Activated T-cell treated with anti-CD3 and anti-CD28 coated beads, Interleukin-2, amount 50 U/mL, for 4 hours (primary cell): ENCODE results near the gene GDAP1L1. TPM values are rescaled to one million over a fixed set of nuclear protein-coding genes. Genes with fewer than 3 reads are reported as not detected.

ENCODE experiments used
- ATAC-seq, 2 donors: fragments of 200-7000 bp; cut with Tn5 transposase; one replicate each; pipeline ENCODE4 v1.10.0; 2021
- DNase-seq: peaks from one replicate; pipeline ENCODE4 v3.0.0-alpha.2; 2020
- H3K27me3 Mint-ChIP-seq: one replicate; pipeline ENCODE4 v1.8.0; 2021; ENCODE audit warnings: low read depth, mixed read lengths
- H3K36me3 Mint-ChIP-seq: one replicate; pipeline ENCODE4 v1.8.0; 2022; ENCODE audit warnings: mixed read lengths; ENCODE audit not compliant: insufficient read depth
- H3K4me1 Mint-ChIP-seq: one replicate; pipeline ENCODE4 v1.8.0; 2021; ENCODE audit warnings: low read depth, mixed read lengths
- H3K4me3 Mint-ChIP-seq: one replicate; pipeline ENCODE4 v1.8.0; 2021; ENCODE audit warnings: mild to moderate bottlenecking, moderate library complexity, mixed read lengths
- H3K9me3 Mint-ChIP-seq: one replicate; pipeline ENCODE4 v1.8.0; 2021; ENCODE audit warnings: mixed read lengths
- total RNA-seq, 3 donors: library from RNA; stranded (reverse); gene quantifications; one replicate each; pipeline ENCODE4 v1.2.1, GENCODE V29; 2021

GDAP1L1 gene
- not detected for total RNA-seq

DNA sequence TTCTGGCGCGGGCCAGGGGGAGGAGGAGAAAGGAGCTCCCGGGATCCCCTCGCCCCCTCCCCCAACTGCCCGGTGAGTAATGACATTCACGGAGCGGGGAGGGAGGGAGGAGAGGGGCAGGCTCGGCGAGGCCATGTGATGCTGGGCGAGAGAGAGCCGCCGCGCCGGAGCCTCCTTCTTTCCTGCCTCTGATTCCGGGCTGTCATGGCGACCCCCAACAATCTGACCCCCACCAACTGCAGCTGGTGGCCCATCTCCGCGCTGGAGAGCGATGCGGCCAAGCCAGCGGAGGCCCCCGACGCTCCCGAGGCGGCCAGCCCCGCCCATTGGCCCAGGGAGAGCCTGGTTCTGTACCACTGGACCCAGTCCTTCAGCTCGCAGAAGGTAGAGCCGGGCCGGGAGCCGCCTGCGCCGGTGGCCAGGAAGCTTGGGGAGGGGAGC is at the start of gene GDAP1L1:
Gene GDAP1L1 (plus strand): TSS at position 178 of the 441 bp plus-strand sequence. CDS start 27 bp downstream, at position 205.
- H3K36me3 Mint-ChIP-seq: peaks cover 7% of the 10 kb centered on the region
- peaks cover 7% of the 10 kb centered on the region for H3K4me1 Mint-ChIP-seq
- H3K27me3 Mint-ChIP-seq: peaks cover 29% of the 10 kb centered on the region
- peak in 1 of 2 donors; percentile 10 for ATAC-seq
- DNase-seq: no peak
- peaks cover 3% of the 10 kb centered on the region for H3K9me3 Mint-ChIP-seq
- no peak within 1 kb of the TSS for H3K4me3 Mint-ChIP-seq

DNA sequence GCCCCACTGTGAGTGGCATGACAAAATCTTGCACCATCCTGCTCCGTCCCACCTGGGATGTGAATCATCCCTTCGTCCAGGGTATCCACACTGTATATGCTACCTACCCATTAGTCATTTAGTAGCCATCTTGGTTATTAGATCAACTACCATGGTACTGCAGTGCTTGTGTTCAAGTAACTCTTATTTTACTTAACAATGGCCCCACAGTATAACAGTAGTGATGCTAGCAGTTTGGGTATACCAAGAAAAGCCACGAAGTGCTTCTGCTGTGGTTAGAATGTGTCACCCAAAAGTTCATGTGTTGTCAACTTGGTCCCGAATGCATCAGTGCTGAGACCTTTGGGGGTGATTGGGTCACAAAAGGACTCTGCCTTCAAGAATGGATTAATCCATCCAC is 48.2 kb upstream of the GDAP1L1 start:
- Mint-ChIP-seq H3K4me1 (peaks cover 33% of the 10 kb centered on the region), H3K9me3 (no peaks in the 10 kb centered on the region), H3K36me3 (peaks cover 45% of the 10 kb centered on the region), H3K4me3 (no peak overlapping the region), H3K27me3 (no peaks in the 10 kb centered on the region)
- ATAC-seq (peak; percentile 89 to 93), DNase-seq (no peak)

DNA sequence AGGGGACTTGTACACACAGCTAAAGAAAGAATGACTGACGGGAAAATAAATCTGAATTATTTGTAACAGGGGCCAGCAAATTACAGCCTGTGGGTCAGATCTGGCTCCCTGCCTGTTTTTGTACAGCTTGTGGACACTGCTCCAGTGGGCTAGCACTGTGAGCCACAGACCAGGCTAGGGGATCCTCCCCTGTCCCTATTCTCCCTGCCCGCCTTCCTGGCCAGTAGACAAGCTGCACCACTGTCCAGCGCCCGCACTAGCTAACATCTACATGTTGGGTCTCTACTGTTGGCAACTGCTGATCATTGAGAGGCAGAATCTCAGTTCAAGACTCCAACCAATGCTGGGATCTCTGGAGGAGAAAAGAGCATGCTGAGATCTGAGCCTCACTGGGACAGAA is 47.2 kb upstream of the GDAP1L1 start:
- Mint-ChIP-seq H3K9me3 (no peaks in the 10 kb centered on the region), H3K36me3 (peaks cover 45% of the 10 kb centered on the region), H3K4me1 (peaks cover 38% of the 10 kb centered on the region), H3K4me3 (no peak overlapping the region), H3K27me3 (no peaks in the 10 kb centered on the region)
- ATAC-seq (no peak), DNase-seq (no peak)

DNA sequence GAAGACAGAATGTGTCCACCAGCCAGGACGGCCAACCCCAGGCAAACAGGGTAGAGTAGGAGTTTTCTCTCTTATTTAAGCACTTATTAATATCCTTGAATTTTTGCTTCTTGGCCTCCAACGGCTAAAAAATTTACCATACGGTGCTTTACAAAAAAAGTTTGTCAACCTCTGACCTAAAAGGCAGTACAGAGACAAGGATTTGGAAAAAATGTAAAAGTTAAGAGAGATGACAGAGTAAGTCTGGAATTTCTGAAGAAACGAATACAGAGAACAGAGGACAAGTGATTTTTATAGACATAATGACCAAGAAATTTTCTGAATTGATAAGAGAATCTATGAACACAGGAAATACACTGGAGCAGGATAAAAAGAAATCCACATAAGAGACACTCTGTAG is 46.7 kb upstream of the GDAP1L1 start:
- H3K4me3 Mint-ChIP-seq: no peak overlapping the region
- H3K36me3 Mint-ChIP-seq: peaks cover 45% of the 10 kb centered on the region

DNA sequence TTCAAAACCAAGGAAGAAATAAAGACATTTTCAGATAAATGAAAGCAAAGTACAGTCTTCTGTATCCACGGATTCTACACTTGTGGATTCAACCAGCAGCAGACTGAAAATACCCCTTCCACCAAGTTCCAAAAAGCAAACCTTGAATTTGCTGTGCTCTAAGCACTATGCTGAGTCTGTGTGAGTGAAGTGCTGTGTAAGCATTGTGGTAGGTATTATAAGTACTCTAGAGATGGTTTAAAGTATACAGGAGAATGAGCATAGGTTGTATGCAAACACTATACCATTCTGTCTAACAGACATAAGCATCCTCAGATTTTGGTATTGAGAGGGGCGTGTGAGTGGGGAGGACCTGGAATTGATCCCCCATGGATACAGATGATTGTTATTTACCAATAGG is 46.1 kb upstream of the GDAP1L1 start:
- H3K4me3 Mint-ChIP-seq: no peak overlapping the region
- H3K9me3 Mint-ChIP-seq: no peaks in the 10 kb centered on the region
- H3K36me3 Mint-ChIP-seq: peaks cover 44% of the 10 kb centered on the region
- DNase-seq (no peak), ATAC-seq (no peak)
- no peaks in the 10 kb centered on the region for H3K27me3 Mint-ChIP-seq
- peaks cover 38% of the 10 kb centered on the region for H3K4me1 Mint-ChIP-seq

More for the DNA sequence above, 46.7 kb upstream of the GDAP1L1 start:
- no peaks in the 10 kb centered on the region for H3K27me3 Mint-ChIP-seq
- peaks cover 38% of the 10 kb centered on the region for H3K4me1 Mint-ChIP-seq
- DNase-seq (no peak), ATAC-seq (no peak)
- no peaks in the 10 kb centered on the region for H3K9me3 Mint-ChIP-seq

DNA sequence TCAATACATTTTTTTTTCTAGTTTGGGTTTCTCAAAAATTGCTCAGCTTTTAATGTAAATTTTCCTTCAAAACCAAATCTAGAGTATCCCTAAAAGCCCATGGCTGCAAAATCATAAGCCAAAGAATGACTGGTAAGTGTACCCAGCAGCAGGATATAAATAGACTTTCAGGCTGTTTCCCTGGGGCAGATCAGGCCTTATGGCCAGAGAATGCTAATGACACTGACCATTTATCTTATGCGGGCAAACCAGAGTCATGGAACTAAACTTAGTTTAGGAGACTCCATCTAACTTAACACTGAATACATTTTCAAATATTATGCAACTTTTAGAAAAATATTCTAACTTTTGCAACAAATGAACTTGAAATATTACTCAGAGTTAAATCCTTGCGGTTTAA is 43.9 kb upstream of the GDAP1L1 start:
- Mint-ChIP-seq H3K4me1 (peaks cover 56% of the 10 kb centered on the region), H3K27me3 (no peaks in the 10 kb centered on the region), H3K36me3 (peaks cover 40% of the 10 kb centered on the region), H3K9me3 (no peaks in the 10 kb centered on the region), H3K4me3 (no peak overlapping the region)
- ATAC-seq (no peak), DNase-seq (no peak)

DNA sequence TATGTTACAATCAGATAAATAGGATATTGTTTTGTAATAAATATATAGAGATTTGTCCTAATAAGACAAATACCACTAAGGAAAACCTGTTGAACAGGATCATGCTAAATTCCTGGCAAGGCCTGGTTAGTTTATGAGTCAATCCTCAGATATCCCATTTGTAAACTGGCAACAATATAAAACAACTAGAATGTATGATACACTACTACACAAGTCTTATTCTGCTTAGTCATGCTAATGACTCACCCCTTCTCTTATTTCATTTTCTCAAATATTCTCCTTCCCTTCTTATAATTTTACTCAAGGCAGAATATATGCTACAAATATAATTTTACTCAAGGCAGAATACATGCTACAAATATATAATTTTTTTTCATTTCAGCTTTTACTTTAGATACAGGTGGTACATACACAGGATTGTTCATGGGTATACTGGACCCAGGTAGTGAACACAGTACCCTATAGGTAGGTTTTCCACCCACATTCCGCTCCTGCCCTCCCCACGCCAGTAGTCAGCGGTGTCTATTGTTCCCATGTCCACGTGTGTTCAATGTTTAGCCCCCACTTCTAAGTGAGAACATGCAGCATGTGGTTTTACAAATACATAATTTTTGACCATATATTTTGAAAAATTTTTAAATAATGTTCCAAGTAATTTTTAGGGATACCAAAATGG is 42.8 kb upstream of the GDAP1L1 start:
- peaks cover 61% of the 10 kb centered on the region for H3K4me1 Mint-ChIP-seq
- DNase-seq (no peak), ATAC-seq (peak; percentile 62 to 72)
- no peaks in the 10 kb centered on the region for H3K9me3 Mint-ChIP-seq
- H3K4me3 Mint-ChIP-seq: no peak overlapping the region
- no peaks in the 10 kb centered on the region for H3K27me3 Mint-ChIP-seq
- H3K36me3 Mint-ChIP-seq: peaks cover 34% of the 10 kb centered on the region

DNA sequence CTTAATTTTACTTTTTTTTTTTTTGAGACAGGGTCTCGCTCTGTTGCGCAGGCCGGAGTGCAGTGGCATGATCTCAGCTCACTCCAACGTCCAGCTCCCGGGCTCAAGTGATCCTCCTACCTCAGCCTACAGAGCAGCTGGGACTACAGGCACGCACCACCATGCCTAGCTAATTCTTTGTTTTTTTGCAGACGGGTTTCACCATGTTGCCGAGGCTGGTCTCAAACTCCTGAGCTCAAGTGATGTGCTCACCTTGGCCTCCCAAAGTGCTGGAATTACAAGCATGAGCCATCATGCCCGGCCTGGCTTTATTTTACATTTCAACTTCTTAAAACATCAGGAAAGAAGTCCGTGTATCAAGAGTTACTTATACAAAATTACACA is 42.3 kb upstream of the GDAP1L1 start:
- peaks cover 30% of the 10 kb centered on the region for H3K36me3 Mint-ChIP-seq
- H3K27me3 Mint-ChIP-seq: no peaks in the 10 kb centered on the region
- no peaks in the 10 kb centered on the region for H3K9me3 Mint-ChIP-seq
- no peak for DNase-seq
- no peak overlapping the region for H3K4me3 Mint-ChIP-seq
- ATAC-seq: no peak
- H3K4me1 Mint-ChIP-seq: peaks cover 61% of the 10 kb centered on the region

DNA sequence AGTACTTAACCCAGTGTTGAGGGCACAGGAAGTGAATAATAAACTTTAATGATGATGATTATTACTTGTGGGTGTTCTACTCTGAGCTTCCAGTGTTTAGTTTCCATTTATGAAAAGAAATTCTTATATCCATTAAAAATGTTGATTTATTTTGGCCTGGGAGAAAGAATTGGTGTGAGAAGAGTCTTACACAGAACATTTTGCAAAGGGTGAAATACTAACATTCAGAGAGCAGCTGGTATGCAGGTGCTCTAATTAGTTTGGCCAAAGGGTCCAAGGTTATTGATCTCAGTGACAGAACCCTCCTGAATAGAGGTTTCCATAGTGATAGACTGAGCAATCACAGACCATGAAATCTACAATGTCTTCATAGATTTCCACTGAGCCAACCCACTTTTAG is 41.0 kb upstream of the GDAP1L1 start:
- Mint-ChIP-seq H3K9me3 (no peaks in the 10 kb centered on the region), H3K36me3 (peaks cover 20% of the 10 kb centered on the region), H3K4me3 (no peak overlapping the region), H3K4me1 (peaks cover 54% of the 10 kb centered on the region), H3K27me3 (no peaks in the 10 kb centered on the region)
- no peak for DNase-seq
- ATAC-seq: no peak

DNA sequence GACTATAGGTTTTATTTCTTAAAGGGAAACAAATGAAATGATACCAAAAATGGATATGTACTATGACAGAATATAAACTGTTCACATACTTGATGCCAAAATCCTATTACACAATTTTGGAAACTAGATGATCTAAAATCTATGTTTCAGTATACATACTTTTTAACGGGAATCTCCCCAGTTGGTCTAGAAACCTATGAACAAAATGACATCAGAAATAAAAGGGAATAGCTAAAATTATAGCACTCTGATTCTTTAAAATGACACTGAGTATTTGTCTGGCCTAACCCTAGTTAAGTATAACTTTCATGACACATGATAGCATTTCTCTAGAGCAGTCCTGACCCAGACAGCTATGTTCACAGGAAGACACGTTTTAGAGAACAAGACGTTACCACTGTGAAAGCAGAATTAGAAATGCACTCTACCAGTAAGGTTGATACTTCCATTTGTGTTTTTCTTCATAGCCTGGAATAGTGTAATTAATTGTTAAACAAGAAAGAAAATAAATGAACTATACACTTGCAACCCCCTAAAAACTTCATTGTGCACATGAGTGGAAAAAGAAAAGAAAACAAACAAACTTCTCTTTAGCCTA is 39.9 kb upstream of the GDAP1L1 start:
- H3K4me3 Mint-ChIP-seq: peak overlapping the region; percentile 24
- H3K36me3 Mint-ChIP-seq: peaks cover 15% of the 10 kb centered on the region
- peaks cover 61% of the 10 kb centered on the region for H3K4me1 Mint-ChIP-seq
- DNase-seq (no peak), ATAC-seq (no peak)
- H3K27me3 Mint-ChIP-seq: no peaks in the 10 kb centered on the region
- H3K9me3 Mint-ChIP-seq: no peaks in the 10 kb centered on the region

DNA sequence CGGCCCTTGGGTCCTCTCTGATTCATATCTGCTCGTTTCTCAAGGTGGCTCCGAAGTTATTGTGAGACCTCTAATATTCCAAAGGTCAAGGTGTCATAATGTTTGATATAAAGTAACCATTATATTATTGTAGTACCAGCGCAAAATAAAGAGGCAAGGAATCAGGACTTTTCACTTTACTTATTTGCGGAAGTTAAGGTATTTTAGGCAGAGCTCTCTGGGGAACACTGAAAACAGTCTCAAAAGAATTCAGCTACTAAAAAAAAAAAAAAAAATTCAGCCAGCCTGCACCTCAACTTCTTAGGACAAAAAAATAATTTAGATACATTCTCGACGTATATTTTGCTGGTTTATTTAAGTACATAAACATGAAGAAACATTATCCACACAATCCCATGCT is 38.9 kb upstream of the GDAP1L1 start:
- Mint-ChIP-seq H3K27me3 (no peaks in the 10 kb centered on the region), H3K36me3 (peaks cover 9% of the 10 kb centered on the region), H3K4me3 (peak overlapping the region; percentile 99), H3K4me1 (peaks cover 65% of the 10 kb centered on the region), H3K9me3 (no peaks in the 10 kb centered on the region)
- ATAC-seq: no peak
- no peak for DNase-seq

DNA sequence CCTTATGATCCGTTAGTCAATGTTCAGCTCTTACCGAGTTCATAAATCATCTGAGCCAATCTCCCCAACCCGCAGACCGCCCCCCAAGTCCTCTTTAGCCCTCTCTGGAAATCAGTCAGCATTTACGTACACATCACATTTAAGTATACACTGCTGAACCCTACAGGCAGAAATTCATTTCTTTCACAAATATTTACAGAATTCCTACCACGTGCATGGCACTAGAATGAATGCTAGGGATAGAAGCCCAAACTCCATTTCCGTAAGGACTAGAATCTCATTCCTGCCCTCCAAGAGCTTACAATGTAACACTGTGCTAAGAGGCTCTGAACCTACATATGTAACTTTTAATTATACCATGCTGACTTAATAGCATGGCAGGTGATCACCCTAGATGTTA is 38.3 kb upstream of the GDAP1L1 start:
- Mint-ChIP-seq H3K27me3 (no peaks in the 10 kb centered on the region), H3K4me3 (peak overlapping the region; percentile 99), H3K36me3 (peaks cover 9% of the 10 kb centered on the region), H3K9me3 (no peaks in the 10 kb centered on the region), H3K4me1 (peaks cover 61% of the 10 kb centered on the region)
- DNase-seq: no peak
- no peak for ATAC-seq

DNA sequence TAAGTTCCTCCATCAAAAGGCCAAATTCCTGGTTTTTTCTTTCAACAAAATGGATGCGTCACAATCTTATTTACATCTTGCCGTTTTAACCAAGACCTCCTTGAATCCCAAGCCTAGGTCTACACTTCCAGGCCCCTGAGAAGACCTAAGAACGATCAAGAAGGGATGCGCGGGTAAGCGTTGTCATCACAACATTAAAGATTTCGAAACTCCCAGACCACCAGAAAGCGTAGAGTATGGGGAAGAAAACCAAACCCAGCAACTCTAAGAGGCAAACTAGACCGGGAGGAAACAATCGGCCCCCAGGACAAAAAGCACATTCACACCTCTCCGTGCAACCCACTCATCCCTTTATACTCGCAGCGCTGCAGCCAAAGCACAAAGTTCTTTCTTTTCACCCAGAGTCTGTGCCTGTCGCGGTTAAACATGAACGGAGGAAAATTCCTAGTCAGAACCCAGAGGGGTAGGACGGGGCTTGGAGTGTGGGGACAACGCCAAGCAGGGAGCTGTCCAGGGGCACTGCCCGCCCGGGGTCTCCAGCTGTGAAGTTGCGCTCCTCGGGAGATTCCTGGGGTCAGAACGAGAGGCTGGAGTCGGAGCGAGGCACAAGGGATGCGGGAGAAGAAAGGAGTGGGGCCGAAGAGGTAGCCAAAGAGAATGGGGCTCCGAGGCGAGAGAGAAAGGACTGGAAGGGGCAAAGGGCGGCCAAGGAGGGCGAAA is 37.3 kb upstream of the GDAP1L1 start:
- Mint-ChIP-seq H3K27me3 (no peaks in the 10 kb centered on the region), H3K36me3 (peaks cover 9% of the 10 kb centered on the region), H3K4me3 (peak overlapping the region; percentile 99), H3K4me1 (peaks cover 58% of the 10 kb centered on the region), H3K9me3 (no peaks in the 10 kb centered on the region)
- ATAC-seq: no peak
- DNase-seq: no peak

DNA sequence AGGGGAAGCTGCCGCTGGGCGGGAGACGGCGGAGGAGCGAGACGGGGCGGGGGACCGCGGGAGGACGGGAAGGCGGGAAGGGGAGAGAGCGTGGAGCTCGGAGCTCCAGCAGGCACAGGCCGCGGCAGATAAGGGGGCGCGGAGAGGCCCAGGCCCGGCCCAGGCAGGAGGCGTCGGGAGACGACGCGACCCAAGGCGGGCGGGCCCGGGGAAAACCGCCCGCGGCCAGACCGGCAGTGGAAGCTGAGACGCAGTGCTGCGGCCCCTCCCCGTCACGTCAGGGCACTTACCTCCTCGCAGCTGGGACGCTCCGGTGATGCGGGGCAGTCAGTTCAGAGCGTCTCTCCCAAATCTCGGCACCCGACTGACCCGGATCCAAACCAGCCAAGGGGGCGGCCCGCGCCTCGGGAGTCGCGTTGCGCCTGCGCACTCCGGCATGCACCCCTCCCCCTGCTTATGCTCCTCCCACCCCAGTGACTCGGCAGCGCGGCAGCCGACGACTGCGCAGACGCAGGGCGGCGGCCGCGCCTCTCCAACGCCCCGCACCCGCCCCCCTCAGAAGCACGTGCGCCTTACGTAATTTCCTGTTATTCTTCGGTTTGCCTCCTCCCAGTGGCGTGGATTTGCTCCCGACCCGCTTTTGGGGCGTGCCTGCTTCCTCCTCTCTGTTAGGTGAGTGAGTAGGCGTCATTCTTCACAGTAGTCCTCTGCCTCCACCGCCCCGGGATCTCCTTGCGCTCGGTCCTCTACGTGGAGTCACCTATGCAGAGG is 36.5 kb upstream of the GDAP1L1 start, which contains the start of gene OSER1:
Gene OSER1 (minus strand): TSS at position 366 of the 771 bp plus-strand sequence. CDS start 3,814 bp downstream, outside the sequence.
- Mint-ChIP-seq H3K9me3 (no peaks in the 10 kb centered on the region), H3K36me3 (peaks cover 11% of the 10 kb centered on the region), H3K27me3 (no peaks in the 10 kb centered on the region), H3K4me3 (peak within 1 kb of the TSS; percentile 99), H3K4me1 (peaks cover 64% of the 10 kb centered on the region)
- peak; percentile 86 for ATAC-seq
- peak; percentile 98 for DNase-seq
